Measurements from ENCODE around the gene SPANXN5. TPM values are rescaled to one million over a fixed set of nuclear protein-coding genes. Genes with fewer than 3 reads are reported as not detected.

The SPANXN5 gene
- total RNA-seq, 2 experiments from 2014 or later: not detected

Other genes starting within 250 kb of the SPANXN5 start
- not detected for gene SSX7, start 142.5 kb downstream of the SPANXN5 start, total RNA-seq
- not detected for gene SSX2, start 90.2 kb downstream of the SPANXN5 start, total RNA-seq
- gene SSX2B, start 46.2 kb downstream of the SPANXN5 start, total RNA-seq: not detected
- not detected for gene XAGE5, start 13.9 kb upstream of the SPANXN5 start, total RNA-seq
- gene XAGE3, start 70.7 kb upstream of the SPANXN5 start, total RNA-seq: not detected
- gene FAM156B, start 99.9 kb upstream of the SPANXN5 start, total RNA-seq: 10 to 100 TPM; 13.3 to 20.2 TPM
- 10 to 100 TPM; 22.6 to 25.1 TPM for gene FAM156A, start 161.1 kb upstream of the SPANXN5 start, total RNA-seq

Data from activated CD8-positive, alpha-beta memory T cell treated with anti-CD3 and anti-CD28 coated beads, Interleukin-2, amount 10 ng/mL, durations not matched to agents 7 days and 5 days (primary cell).